Measurements from ENCODE around the gene TRIM21. TPM values are rescaled to one million over a fixed set of nuclear protein-coding genes. Genes with fewer than 3 reads are reported as not detected.

TRIM21 gene
- total RNA-seq, 1 donor from 2014 or later = 7.8 TPM

Other genes with a start within 250 kb of the TRIM21 start
- gene OR52B4, start 25.3 kb downstream of the TRIM21 start, total RNA-seq = not detected
- not detected for gene OR52K2, start 55.6 kb upstream of the TRIM21 start, total RNA-seq
- not detected for gene OR52K1, start 88.9 kb upstream of the TRIM21 start, total RNA-seq
- gene OR52M1, start 151.5 kb upstream of the TRIM21 start, total RNA-seq = not detected
- gene OR52I2, start 188.0 kb upstream of the TRIM21 start, total RNA-seq = not detected
- gene OR52I1, start 200.3 kb upstream of the TRIM21 start, total RNA-seq = not detected
- gene TRIM68, start 214.5 kb upstream of the TRIM21 start, total RNA-seq = 18.6 TPM
- not detected for gene OR51D1, start 243.8 kb upstream of the TRIM21 start, total RNA-seq

All from ascending aorta (tissue), 1 donor.